HepG2 (cell line): Measurements from ENCODE around the gene SMURF2. TPM values are rescaled to one million over a fixed set of nuclear protein-coding genes. Genes with fewer than 3 reads are reported as not detected.

Experiments
- ELF3 ChIP-seq: IDR thresholded peaks from 2 replicates; pipeline ENCODE4 v1.6.1; 2016; ENCODE audit warnings: missing genetic modification reagents, missing compliant biosample characterization
- IKZF4 ChIP-seq: sonication (generic); formaldehyde crosslinking; IDR thresholded peaks from 2 replicates; pipeline ENCODE4 v1.5.1; 2020; ENCODE audit warnings: borderline replicate concordance, mild to moderate bottlenecking, low read depth, missing genetic modification reagents; ENCODE audit errors: not compliant biosample characterization
- KDM6A ChIP-seq: IDR thresholded peaks from 2 replicates; pipeline ENCODE4 v1.6.1; 2016; ENCODE audit warnings: low read depth
- KLF16 ChIP-seq, 2 experiments: sonication (generic) in 1 of 2; formaldehyde crosslinking in 1 of 2; IDR thresholded peaks; 2 replicates each; pipeline versions ENCODE4 v1.6.1 to v1.8.0; 2016 to 2023; ENCODE audit warnings: missing genetic modification reagents in 2 of 2, missing compliant biosample characterization in 1 of 2
- MBNL3 ChIP-seq: fragments of 250-450 bp; sonication (Bioruptor Pico); conservative IDR thresholded peaks from 2 replicates; pipeline ENCODE4 v1.8.0; 2022; ENCODE audit warnings: mild to moderate bottlenecking, inconsistent platforms
- NFE2 ChIP-seq: sonication (generic); formaldehyde crosslinking; IDR thresholded peaks from 2 replicates; pipeline ENCODE4 v1.4.0; 2020; ENCODE audit warnings: missing genetic modification reagents
- PHF21A ChIP-seq: sonication (generic); formaldehyde crosslinking; IDR thresholded peaks from 2 replicates; pipeline ENCODE4 v1.5.0; 2020; ENCODE audit warnings: mild to moderate bottlenecking, missing genetic modification reagents
- SMAD3 ChIP-seq: sonication (generic); formaldehyde crosslinking; IDR thresholded peaks from 2 replicates; pipeline ENCODE4 v1.4.0; 2020; ENCODE audit warnings: missing genetic modification reagents
- SOX6 ChIP-seq, 2 experiments: fragments of 450-650 bp in 1 of 2; sonication (generic) in 1 of 2; formaldehyde crosslinking in 1 of 2; IDR thresholded peaks; 2 replicates each; pipeline versions ENCODE4 v1.4.0 to v1.6.1; 2017 to 2020; ENCODE audit warnings: antibody characterized with exemption in 1 of 2, mild to moderate bottlenecking in 1 of 2, missing genetic modification reagents in 1 of 2
- SP2 ChIP-seq: sonication (generic); formaldehyde crosslinking; IDR thresholded peaks from 2 replicates; pipeline ENCODE4 v1.5.1; 2020; ENCODE audit warnings: mild to moderate bottlenecking, missing genetic modification reagents
- ZNF224 ChIP-seq: sonication (generic); formaldehyde crosslinking; IDR thresholded peaks from 2 replicates; pipeline ENCODE4 v1.5.0; 2020; ENCODE audit warnings: mild to moderate bottlenecking, missing genetic modification reagents
- ZNF326 ChIP-seq: sonication (generic); formaldehyde crosslinking; IDR thresholded peaks from 2 replicates; pipeline ENCODE4 v1.4.0; 2020; ENCODE audit warnings: missing genetic modification reagents, borderline replicate concordance
- ZNF564 ChIP-seq: sonication (generic); formaldehyde crosslinking; IDR thresholded peaks from 2 replicates; pipeline ENCODE4 v1.8.1; 2023; ENCODE audit warnings: mild to moderate bottlenecking, missing genetic modification reagents
- ZNF607 ChIP-seq: sonication (generic); formaldehyde crosslinking; IDR thresholded peaks from 2 replicates; pipeline ENCODE4 v1.5.1; 2020; ENCODE audit warnings: missing genetic modification reagents, mild to moderate bottlenecking, borderline replicate concordance
- ZNF629 ChIP-seq: sonication (generic); formaldehyde crosslinking; conservative IDR thresholded peaks from 2 replicates; pipeline ENCODE4 v1.5.0; 2020; ENCODE audit warnings: missing genetic modification reagents
- ZNF644 ChIP-seq: IDR thresholded peaks from 2 replicates; pipeline ENCODE4 v1.6.1; 2016; ENCODE audit warnings: low read depth
- polyA plus RNA-seq, 8 experiments: library from polyadenylated mRNA; depleted of rRNA in 3 of 8; stranded (reverse) in 7 of 8; unstranded in 1 of 8; fragments of >200 nt; fragmentation: Illumina TruSeq in 4 of 8; extraction: Trizol in 4 of 8; gene quantifications; 2 replicates each; pipeline versions ENCODE4 v1.2.1 to v1.2.3, GENCODE V29; 2011 to 2016; ENCODE audit warnings: low read depth in 4 of 8, missing spikeins in 1 of 8, mixed read lengths in 1 of 8; ENCODE audit not compliant: insufficient read depth in 1 of 8
- total RNA-seq, 5 experiments: library from RNA; depleted of rRNA; stranded (reverse); fragments of >200 nt; fragmentation: Illumina TruSeq; extraction: Trizol; gene quantifications; 2 replicates each; pipeline ENCODE4 v1.2.3, GENCODE V29; 2016; ENCODE audit warnings: low read depth in 1 of 5
- TF ChIP-seq, protein P1 (sequence below), 2 experiments: sonication (generic) in 1 of 2; formaldehyde crosslinking in 1 of 2; IDR thresholded peaks; 2 replicates each; pipeline versions ENCODE4 v1.6.1 to v1.9.0; 2014 to 2022; ENCODE audit warnings: antibody characterized with exemption in 1 of 2, borderline replicate concordance in 1 of 2, inconsistent platforms in 1 of 2, low read depth in 1 of 2, missing genetic modification reagents in 1 of 2
- TF ChIP-seq, protein P2 (sequence below): sonication (generic); formaldehyde crosslinking; IDR thresholded peaks from 2 replicates; pipeline ENCODE4 v1.9.0; 2021; ENCODE audit warnings: missing genetic modification reagents, borderline replicate concordance
- TF ChIP-seq, protein P3 (sequence below): sonication (generic); formaldehyde crosslinking; IDR thresholded peaks from 2 replicates; pipeline ENCODE4 v1.4.0; 2020; ENCODE audit warnings: missing genetic modification reagents
- TF ChIP-seq, protein P4 (sequence below), 2 experiments: fragments of 450-650 bp in 1 of 2; sonication (generic) in 1 of 2; formaldehyde crosslinking; IDR thresholded peaks; 2 replicates each; pipeline versions ENCODE4 v1.5.0 to v1.8.0; 2020 to 2022; ENCODE audit warnings: mild to moderate bottlenecking in 1 of 2, missing genetic modification reagents in 1 of 2

SMURF2 gene
- total and polyA plus RNA-seq, 2 of the 13 experiments (the other 11 are each of a cell fraction or from before 2014, with no cell fraction given), result 14.9 to 24.3 TPM

DNA sequence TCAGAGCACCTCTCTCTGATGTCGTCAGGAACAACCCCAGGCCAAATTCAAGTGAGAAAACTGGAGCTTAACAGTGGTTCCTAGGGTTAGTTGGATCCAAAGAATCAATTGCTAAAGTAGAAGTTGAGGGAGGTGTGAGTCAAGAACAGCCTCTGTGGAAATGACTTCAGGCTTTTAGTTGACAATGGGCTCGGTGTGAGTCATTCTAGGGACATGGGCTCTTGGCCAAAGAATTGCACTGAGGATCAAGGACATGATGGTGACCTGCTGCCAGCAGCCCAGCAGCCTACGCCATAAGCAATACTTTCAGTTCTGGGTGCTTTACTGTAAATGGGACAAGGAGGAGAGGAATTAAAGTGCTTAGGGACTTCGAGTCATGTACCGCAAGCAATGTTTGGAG, 32.1 kb upstream of the SMURF2 start (continued):
- TF ChIP-seq, protein P1, sequence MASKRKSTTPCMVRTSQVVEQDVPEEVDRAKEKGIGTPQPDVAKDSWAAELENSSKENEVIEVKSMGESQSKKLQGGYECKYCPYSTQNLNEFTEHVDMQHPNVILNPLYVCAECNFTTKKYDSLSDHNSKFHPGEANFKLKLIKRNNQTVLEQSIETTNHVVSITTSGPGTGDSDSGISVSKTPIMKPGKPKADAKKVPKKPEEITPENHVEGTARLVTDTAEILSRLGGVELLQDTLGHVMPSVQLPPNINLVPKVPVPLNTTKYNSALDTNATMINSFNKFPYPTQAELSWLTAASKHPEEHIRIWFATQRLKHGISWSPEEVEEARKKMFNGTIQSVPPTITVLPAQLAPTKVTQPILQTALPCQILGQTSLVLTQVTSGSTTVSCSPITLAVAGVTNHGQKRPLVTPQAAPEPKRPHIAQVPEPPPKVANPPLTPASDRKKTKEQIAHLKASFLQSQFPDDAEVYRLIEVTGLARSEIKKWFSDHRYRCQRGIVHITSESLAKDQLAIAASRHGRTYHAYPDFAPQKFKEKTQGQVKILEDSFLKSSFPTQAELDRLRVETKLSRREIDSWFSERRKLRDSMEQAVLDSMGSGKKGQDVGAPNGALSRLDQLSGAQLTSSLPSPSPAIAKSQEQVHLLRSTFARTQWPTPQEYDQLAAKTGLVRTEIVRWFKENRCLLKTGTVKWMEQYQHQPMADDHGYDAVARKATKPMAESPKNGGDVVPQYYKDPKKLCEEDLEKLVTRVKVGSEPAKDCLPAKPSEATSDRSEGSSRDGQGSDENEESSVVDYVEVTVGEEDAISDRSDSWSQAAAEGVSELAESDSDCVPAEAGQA (IDR thresholded peaks at IDR 0.05; ENCODE audit: low read depth), result peak; percentile 50; the same call in 1 of the 2 replicates
- TF ChIP-seq, protein P1 (CRISPR knock-in tag; IDR thresholded peaks at IDR 0.05; ENCODE audit: borderline replicate concordance), result no peak
- TF ChIP-seq, protein P2, sequence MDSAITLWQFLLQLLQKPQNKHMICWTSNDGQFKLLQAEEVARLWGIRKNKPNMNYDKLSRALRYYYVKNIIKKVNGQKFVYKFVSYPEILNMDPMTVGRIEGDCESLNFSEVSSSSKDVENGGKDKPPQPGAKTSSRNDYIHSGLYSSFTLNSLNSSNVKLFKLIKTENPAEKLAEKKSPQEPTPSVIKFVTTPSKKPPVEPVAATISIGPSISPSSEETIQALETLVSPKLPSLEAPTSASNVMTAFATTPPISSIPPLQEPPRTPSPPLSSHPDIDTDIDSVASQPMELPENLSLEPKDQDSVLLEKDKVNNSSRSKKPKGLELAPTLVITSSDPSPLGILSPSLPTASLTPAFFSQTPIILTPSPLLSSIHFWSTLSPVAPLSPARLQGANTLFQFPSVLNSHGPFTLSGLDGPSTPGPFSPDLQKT (CRISPR knock-in tag), result no peak
- TF ChIP-seq ZNF607 (CRISPR knock-in tag) (no peak), ZNF644 (CRISPR knock-in tag) (peak; percentile 98), ZNF224 (CRISPR knock-in tag) (no peak), ZNF564 (CRISPR knock-in tag) (no peak), SMAD3 (CRISPR knock-in tag) (peak; percentile 86), SP2 (CRISPR knock-in tag) (no peak), PHF21A (peak; percentile 71; the same call in 1 of the 2 replicates), KLF16 (CRISPR knock-in tag; IDR thresholded peaks at IDR 0.05) (peak in 1 of 2 experiments; percentile 29; a peak in 1 of 4 replicates), NFE2 (CRISPR knock-in tag) (no peak), KDM6A (CRISPR knock-in tag) (peak; percentile 46; the same call in 1 of the 2 replicates), ELF3 (CRISPR knock-in tag) (peak; percentile 48; the same call in 1 of the 2 replicates), MBNL3 (CRISPR knock-in tag) (no peak), ZNF629 (CRISPR knock-in tag) (peak; percentile 73), SOX6 (IDR thresholded peaks at IDR 0.05) (no peak), SOX6 (CRISPR knock-in tag; IDR thresholded peaks at IDR 0.05) (peak; percentile 90), IKZF4 (no peak), ZNF326 (CRISPR knock-in tag) (no peak)
- TF ChIP-seq, protein P3, sequence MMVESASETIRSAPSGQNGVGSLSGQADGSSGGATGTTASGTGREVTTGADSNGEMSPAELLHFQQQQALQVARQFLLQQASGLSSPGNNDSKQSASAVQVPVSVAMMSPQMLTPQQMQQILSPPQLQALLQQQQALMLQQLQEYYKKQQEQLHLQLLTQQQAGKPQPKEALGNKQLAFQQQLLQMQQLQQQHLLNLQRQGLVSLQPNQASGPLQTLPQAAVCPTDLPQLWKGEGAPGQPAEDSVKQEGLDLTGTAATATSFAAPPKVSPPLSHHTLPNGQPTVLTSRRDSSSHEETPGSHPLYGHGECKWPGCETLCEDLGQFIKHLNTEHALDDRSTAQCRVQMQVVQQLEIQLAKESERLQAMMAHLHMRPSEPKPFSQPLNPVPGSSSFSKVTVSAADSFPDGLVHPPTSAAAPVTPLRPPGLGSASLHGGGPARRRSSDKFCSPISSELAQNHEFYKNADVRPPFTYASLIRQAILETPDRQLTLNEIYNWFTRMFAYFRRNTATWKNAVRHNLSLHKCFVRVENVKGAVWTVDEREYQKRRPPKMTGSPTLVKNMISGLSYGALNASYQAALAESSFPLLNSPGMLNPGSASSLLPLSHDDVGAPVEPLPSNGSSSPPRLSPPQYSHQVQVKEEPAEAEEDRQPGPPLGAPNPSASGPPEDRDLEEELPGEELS (CRISPR knock-in tag), result peak; percentile 32; the same call in 1 of the 2 replicates
- TF ChIP-seq, protein P4, sequence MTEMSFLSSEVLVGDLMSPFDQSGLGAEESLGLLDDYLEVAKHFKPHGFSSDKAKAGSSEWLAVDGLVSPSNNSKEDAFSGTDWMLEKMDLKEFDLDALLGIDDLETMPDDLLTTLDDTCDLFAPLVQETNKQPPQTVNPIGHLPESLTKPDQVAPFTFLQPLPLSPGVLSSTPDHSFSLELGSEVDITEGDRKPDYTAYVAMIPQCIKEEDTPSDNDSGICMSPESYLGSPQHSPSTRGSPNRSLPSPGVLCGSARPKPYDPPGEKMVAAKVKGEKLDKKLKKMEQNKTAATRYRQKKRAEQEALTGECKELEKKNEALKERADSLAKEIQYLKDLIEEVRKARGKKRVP (CRISPR knock-in tag; IDR thresholded peaks at IDR 0.05), result 0 out of 4 replicates have a peak, but pooled peaks of 1 of the 2 experiments have one; percentile 11
